PC-9 (cell line): ENCODE results near the gene TOMM20.

ENCODE experiments used
- EZH2 ChIP-seq: fragments of 200-600 bp; sonication (generic); IDR thresholded peaks from 2 replicates; pipeline ENCODE4 v1.8.0; 2017; ENCODE audit warnings: antibody characterized with exemption, low read depth
- TF ChIP-seq, protein P1 (sequence below): fragments of 200-600 bp; sonication (generic); conservative IDR thresholded peaks from 2 replicates; pipeline ENCODE4 v1.6.1; 2017; ENCODE audit warnings: mixed run types, antibody characterized with exemption, mild to moderate bottlenecking, moderate library complexity

DNA sequence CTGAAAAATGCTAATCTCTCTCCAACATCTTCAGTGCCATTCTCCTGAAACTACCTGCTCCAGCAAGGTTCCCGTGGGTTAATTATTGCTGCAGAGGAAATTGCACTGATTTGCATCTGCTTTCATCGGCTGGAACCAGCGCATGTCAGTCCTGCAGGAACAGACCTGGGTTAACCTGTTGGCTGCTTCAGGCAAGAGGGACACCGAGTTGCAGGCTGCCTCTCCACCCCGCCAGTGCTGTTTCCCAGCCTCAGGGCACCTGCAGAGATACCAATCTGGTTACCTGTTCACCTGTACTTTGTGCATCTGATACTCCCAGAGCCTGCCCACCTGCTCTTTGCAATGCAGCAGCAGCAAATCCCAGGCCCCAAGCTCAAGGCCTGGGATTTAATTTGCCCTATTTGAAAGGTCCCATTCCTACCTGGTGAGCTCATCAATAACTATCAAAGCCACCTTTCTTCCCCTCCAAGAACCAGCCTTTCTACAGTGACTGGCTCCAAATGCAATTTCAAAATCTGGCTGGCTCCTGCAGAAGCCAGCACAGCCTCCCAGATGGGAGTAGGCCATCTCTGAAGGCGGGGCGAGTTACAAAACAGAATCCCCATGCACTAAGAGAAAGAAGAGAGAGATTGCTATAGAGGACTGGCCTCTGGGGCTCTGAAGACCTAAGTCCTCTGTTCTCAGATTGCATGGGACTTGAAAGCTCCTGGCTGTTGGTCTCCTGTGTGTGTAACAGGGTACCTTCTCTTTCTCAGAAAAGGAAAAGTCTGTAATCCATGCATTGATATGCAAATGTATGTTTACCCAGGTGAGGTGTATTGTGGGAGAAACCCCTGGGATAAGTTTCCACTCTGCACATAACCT is 67.8 kb downstream of the TOMM20 start:
- TF ChIP-seq EZH2: no peak
- TF ChIP-seq, protein P1, sequence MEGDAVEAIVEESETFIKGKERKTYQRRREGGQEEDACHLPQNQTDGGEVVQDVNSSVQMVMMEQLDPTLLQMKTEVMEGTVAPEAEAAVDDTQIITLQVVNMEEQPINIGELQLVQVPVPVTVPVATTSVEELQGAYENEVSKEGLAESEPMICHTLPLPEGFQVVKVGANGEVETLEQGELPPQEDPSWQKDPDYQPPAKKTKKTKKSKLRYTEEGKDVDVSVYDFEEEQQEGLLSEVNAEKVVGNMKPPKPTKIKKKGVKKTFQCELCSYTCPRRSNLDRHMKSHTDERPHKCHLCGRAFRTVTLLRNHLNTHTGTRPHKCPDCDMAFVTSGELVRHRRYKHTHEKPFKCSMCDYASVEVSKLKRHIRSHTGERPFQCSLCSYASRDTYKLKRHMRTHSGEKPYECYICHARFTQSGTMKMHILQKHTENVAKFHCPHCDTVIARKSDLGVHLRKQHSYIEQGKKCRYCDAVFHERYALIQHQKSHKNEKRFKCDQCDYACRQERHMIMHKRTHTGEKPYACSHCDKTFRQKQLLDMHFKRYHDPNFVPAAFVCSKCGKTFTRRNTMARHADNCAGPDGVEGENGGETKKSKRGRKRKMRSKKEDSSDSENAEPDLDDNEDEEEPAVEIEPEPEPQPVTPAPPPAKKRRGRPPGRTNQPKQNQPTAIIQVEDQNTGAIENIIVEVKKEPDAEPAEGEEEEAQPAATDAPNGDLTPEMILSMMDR: no peak
